ENCODE measurements around the gene MAN2B1.

- TF ChIP-seq ZNF384 (IDR thresholded peaks at IDR 0.05) (peak; percentile 99), BHLHE40 (IDR thresholded peaks at IDR 0.05; ENCODE audit: borderline replicate concordance) (no peak), NFRKB (IDR thresholded peaks at IDR 0.05) (no peak; the same call in 1 of the 2 replicates), ARNT (IDR thresholded peaks at IDR 0.05) (no peak), FOXA1 (IDR thresholded peaks at IDR 0.05) (no peak), SP1 (IDR thresholded peaks at IDR 0.05) (no peak), SUZ12 (IDR thresholded peaks at IDR 0.05) (no peak), ELF4 (IDR thresholded peaks at IDR 0.05) (peak; percentile 79), FOXK2 (IDR thresholded peaks at IDR 0.05) (no peak)
Measured at GRCh38 chr19:12681074-12681987, 14.8 kb upstream of the MAN2B1 start, which contains the start of gene DHPS.

All from HEK293T (cell line).